A549 (cell line): Measurements from ENCODE around the gene TMEM54. TPM values are rescaled to one million over a fixed set of nuclear protein-coding genes. Genes with fewer than 3 reads are reported as not detected.
A peak's percentile ranks its signal among the peaks of the same experiment; 100 is the strongest.

Experiments
- ATAC-seq, 2 experiments: fragments of 200-7000 bp in 1 of 2; fragments of >200 bp in 1 of 2; cut with Nextera tagmentation in 1 of 2; cut with Tn5 transposase in 1 of 2; 3 replicates each; pipeline versions ENCODE4 v1.8.0 to v1.9.1; 2018 to 2020; ENCODE audit warnings: mild to moderate bottlenecking in 1 of 2, moderate library complexity in 1 of 2
- CTCF ChIA-PET: fragments of 300-600 bp; sonication (Branson Sonifier 250); formaldehyde crosslinking; extraction: SDS; loops from one replicate; lab custom pipeline; 2021; ENCODE audit warnings: antibody characterized with exemption, inconsistent platforms; lab: Yijun Ruan, JAX
- POLR2A ChIA-PET: fragments of 350-600 bp; formaldehyde crosslinking; extraction: SDS; loops from one replicate; lab custom pipeline; 2021; ENCODE audit warnings: antibody characterized with exemption, inconsistent platforms; lab: Yijun Ruan, JAX
- DNase-seq, 2 experiments: peaks; one replicate each; pipeline versions ENCODE4 v3.0.0 to v3.0.0-alpha.2; 2011 to 2016; ENCODE audit warnings: low read depth in 1 of 2, low spot score in 1 of 2
- FAIRE-seq: peaks from 2 replicates; lab custom pipeline; 2011; peaks lifted over from hg19 to GRCh38; lab: Jason Lieb, UNC
- H3K27ac ChIP-seq, 2 experiments: fragments of >200 bp; sonication (Bioruptor Twin); formaldehyde crosslinking; 3 replicates each; pipeline ENCODE4 v1.5.1; 2016 to 2017
- H3K4me1 ChIP-seq: fragments of >200 bp; sonication (Bioruptor Twin); formaldehyde crosslinking; 3 replicates; pipeline ENCODE4 v1.6.1; 2016
- H3K4me2 ChIP-seq: fragments of >200 bp; sonication (Bioruptor Twin); formaldehyde crosslinking; 3 replicates; pipeline ENCODE4 v1.6.1; 2016
- H3K4me3 ChIP-seq: fragments of >200 bp; sonication (Bioruptor Twin); formaldehyde crosslinking; 3 replicates; pipeline ENCODE4 v1.5.1; 2016
- H3K9me3 ChIP-seq: fragments of >200 bp; sonication (Bioruptor Twin); formaldehyde crosslinking; 3 replicates; pipeline ENCODE4 v1.6.1; 2016
- CBX2 ChIP-seq: fragments of 200-600 bp; sonication (generic); IDR thresholded peaks from 2 replicates; pipeline ENCODE4 v1.6.1; 2016; ENCODE audit warnings: low read depth, mild to moderate bottlenecking, borderline replicate concordance
- CBX8 ChIP-seq: fragments of 200-600 bp; sonication (generic); IDR thresholded peaks from 2 replicates; pipeline ENCODE4 v1.6.1; 2016
- CHD2 ChIP-seq: fragments of 150-350 bp; IDR thresholded peaks from 2 replicates; pipeline ENCODE4 v1.6.1; 2014; ENCODE audit warnings: low read length; ENCODE audit not compliant: partially characterized antibody
- CHD4 ChIP-seq: fragments of 200-600 bp; sonication (generic); IDR thresholded peaks from 2 replicates; pipeline ENCODE4 v1.6.1; 2016; ENCODE audit warnings: antibody characterized with exemption, mild to moderate bottlenecking, borderline replicate concordance
- EHF ChIP-seq: fragments of 250-450 bp; sonication (Bioruptor Pico); IDR thresholded peaks from 2 replicates; pipeline ENCODE4 v1.5.0; 2020; ENCODE audit warnings: mild to moderate bottlenecking
- EP300 ChIP-seq, 2 experiments: fragments of >200 bp; sonication (Bioruptor Twin); formaldehyde crosslinking; IDR thresholded peaks; 2 replicates in 1 of 2; 3 replicates in 1 of 2; pipeline ENCODE4 v1.6.1; 2016 to 2017
- ESRRA ChIP-seq: fragments of 150-350 bp; IDR thresholded peaks from 2 replicates; pipeline ENCODE4 v1.6.1; 2014; ENCODE audit warnings: mild to moderate bottlenecking, low read length, borderline replicate concordance
- FOSB ChIP-seq: fragments of 250-450 bp; sonication (Bioruptor Pico); IDR thresholded peaks from 2 replicates; pipeline ENCODE4 v1.5.0; 2020; ENCODE audit warnings: mild to moderate bottlenecking, moderate library complexity
- HEYL ChIP-seq: fragments of 250-450 bp; sonication (Bioruptor Pico); IDR thresholded peaks from 2 replicates; pipeline ENCODE4 v1.8.0; 2021; ENCODE audit warnings: mild to moderate bottlenecking, moderate library complexity
- HOXA7 ChIP-seq: fragments of 250-450 bp; sonication (Bioruptor Pico); IDR thresholded peaks from 2 replicates; pipeline ENCODE4 v1.5.0; 2020; ENCODE audit warnings: mild to moderate bottlenecking, moderate library complexity
- JUN ChIP-seq, 2 experiments: fragments of >200 bp; sonication (Bioruptor Twin); formaldehyde crosslinking; IDR thresholded peaks; 2 replicates in 1 of 2; 3 replicates in 1 of 2; pipeline ENCODE4 v1.6.1; 2016 to 2017
- JUNB ChIP-seq: fragments of >200 bp; sonication (Bioruptor Twin); formaldehyde crosslinking; IDR thresholded peaks from 2 replicates; pipeline ENCODE4 v1.6.1; 2016
- KDM1A ChIP-seq: fragments of 200-600 bp; sonication (generic); IDR thresholded peaks from 2 replicates; pipeline ENCODE4 v1.6.1; 2016; ENCODE audit warnings: low read depth, mild to moderate bottlenecking
- KDM5A ChIP-seq: fragments of 200-600 bp; sonication (generic); IDR thresholded peaks from 2 replicates; pipeline ENCODE4 v1.6.1; 2016; ENCODE audit warnings: antibody characterized with exemption, mild to moderate bottlenecking
- MAFK ChIP-seq: fragments of 450-650 bp; IDR thresholded peaks from 2 replicates; pipeline ENCODE4 v1.6.1; 2014; ENCODE audit not compliant: partially characterized antibody
- NFE2L2 ChIP-seq: fragments of 150-350 bp; conservative IDR thresholded peaks from 2 replicates; pipeline ENCODE4 v1.6.1; 2014; ENCODE audit warnings: low read length
- RAD21 ChIP-seq, 2 experiments: fragments of >200 bp in 1 of 2; sonication (Bioruptor Twin) in 1 of 2; formaldehyde crosslinking in 1 of 2; IDR thresholded peaks in 1 of 2; conservative IDR thresholded peaks in 1 of 2; 2 replicates in 1 of 2; 3 replicates in 1 of 2; pipeline ENCODE4 v1.6.1; 2012 to 2018; ENCODE audit warnings: inconsistent platforms in 1 of 2
- RCOR1 ChIP-seq: fragments of 150-350 bp; IDR thresholded peaks from 2 replicates; pipeline ENCODE4 v1.6.1; 2014; ENCODE audit warnings: antibody characterized with exemption, low read length, low read depth
- SMC3 ChIP-seq: fragments of >200 bp; sonication (Bioruptor Twin); formaldehyde crosslinking; IDR thresholded peaks from 3 replicates; pipeline ENCODE4 v1.6.1; 2018; ENCODE audit warnings: inconsistent platforms
- ZFP36 ChIP-seq: fragments of 450-650 bp; IDR thresholded peaks from 2 replicates; pipeline ENCODE4 v1.6.1; 2014; ENCODE audit warnings: borderline replicate concordance; ENCODE audit not compliant: partially characterized antibody
- ZNF302 ChIP-seq: fragments of 250-450 bp; sonication (Bioruptor Pico); IDR thresholded peaks from 2 replicates; pipeline ENCODE4 v1.9.0; 2021; ENCODE audit warnings: inconsistent platforms, mild to moderate bottlenecking, moderate library complexity
- WGBS: methylation state at CpG from one replicate; pipeline ENCODE4 v1.1.6; 2017; ENCODE audit errors: missing lambda C conversion rate; 5-methylcytosine and 5-hydroxymethylcytosine counted together
- polyA plus RNA-seq, 4 experiments: library from polyadenylated mRNA; depleted of rRNA in 3 of 4; stranded (reverse); fragments of >200 nt; fragmentation: RNase III in 1 of 4; extraction: RNeasy Plus Mini Kit Qiagen cat#74134 plus additional on column Dnase treatment in 1 of 4; gene quantifications; 2 replicates in 3 of 4; 3 replicates in 1 of 4; pipeline ENCODE4 v1.2.3, GENCODE V29; 2011 to 2017
- TF ChIP-seq, protein P1 (sequence below): IDR thresholded peaks from 2 replicates; pipeline ENCODE4 v1.6.1; 2012
- TF ChIP-seq, protein P2 (sequence below): fragments of 250-450 bp; sonication (Bioruptor Pico); IDR thresholded peaks from 2 replicates; pipeline ENCODE4 v1.5.0; 2021; ENCODE audit warnings: mild to moderate bottlenecking, moderate library complexity, borderline replicate concordance

Gene TMEM54
- polyA plus RNA-seq, 2 of the 4 experiments (the other 2 are of a cell fraction), result 22.1 to 29.7 TPM

DNA sequence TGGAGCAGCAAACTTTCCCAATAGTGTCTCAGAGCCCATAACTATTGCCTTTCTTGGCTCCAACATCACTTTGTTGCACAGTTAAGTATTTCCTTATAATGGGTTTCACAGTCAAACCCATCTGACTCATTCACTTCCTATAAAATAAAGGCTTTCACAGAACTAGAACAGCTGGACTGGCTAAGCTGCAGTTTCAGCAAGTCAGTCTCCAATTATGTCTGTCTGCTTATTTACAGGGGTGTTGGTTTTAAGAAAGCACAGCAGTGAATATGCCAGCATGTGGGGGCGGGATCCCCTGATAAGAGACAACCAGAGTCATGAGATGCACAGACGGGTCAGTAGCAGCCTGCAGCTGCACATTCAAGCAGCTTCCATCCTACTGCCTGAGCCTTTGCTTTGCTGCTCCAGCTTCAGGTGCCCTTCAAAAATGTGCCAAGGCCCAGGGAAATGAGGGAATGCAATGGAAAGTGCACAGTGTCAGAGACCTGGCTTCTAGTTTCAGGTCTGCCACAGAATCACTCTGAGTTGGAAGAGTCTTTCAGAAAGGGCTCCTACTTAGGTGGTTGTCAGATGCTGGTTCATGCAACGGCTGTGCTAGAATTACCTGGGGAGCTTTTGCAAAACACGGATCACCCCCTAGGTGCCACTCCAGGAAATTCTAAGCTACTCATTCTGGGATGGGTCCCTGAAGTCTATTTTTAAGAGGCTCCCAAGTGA is 38.6 kb upstream of the TMEM54 start (continued):
- TF ChIP-seq HOXA7, result no peak
- no peak for TF ChIP-seq ZFP36

DNA sequence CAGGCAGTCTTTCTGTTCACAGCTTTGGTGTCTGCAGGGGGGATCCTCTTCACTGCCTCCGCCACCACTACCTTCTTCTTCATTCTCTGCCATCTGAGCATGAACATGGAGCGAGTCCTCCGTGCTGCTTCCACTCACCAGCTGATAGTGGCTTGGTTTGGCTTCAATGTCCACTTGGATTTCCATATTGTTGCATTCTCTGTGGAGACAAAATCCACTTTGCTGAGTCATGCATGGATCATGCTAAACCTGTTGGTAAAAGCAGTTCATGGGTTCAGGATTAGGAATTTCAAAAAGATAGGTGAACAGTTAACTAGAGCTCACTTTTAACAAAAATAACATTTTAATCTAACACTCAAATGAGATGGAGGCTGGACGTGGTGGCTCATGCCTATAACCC is 35.9 kb upstream of the TMEM54 start:
- WGBS, result 95% methylated on average over 4 of the region's 4 CpGs
- ChIA-PET CTCF (interaction anchor here (1.7 to 2.2 kb wide), 3 partner anchors 70 to 119 kb away, joined by 5 to 7 read pairs (median 6); no protein-coding TSS in a partner anchor), POLR2A (no interaction called here)
- Histone ChIP-seq H3K4me2 (peak overlapping the region; percentile 14; the same call in 1 of the 3 replicates), H3K4me1 (peaks cover 53% of the 10 kb centered on the region), H3K9me3 (no peaks in the 10 kb centered on the region), H3K27ac (peak overlapping the region; percentile 57 to 84), H3K4me3 (no peak overlapping the region)
- TF ChIP-seq NFE2L2 (peak; percentile 69), SMC3 (no peak), MAFK (peak; percentile 78)
- FAIRE-seq, result no peak
- DNase-seq, result no peak
- ATAC-seq, result no peak

DNA sequence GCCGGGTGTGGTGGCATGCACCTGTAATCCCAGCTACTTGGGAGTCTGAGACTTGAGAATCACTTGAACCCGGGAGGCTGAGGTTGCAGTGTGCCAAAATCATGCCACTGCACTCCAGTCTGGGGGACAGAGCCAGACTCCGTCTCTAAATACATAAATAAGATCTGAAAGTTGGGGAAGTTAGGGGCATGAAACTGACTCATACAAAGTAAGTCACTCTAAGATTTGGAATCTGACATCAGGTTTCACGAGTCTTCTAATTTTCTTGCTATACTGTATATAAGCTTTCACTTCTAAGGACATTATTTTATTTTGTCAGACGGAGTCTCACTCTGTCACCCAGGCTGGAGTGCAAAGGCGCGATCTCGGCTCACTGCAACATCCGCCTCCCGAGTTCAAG is 33.3 kb upstream of the TMEM54 start:
- H3K4me3 ChIP-seq, result no peak overlapping the region
- TF ChIP-seq JUN (IDR thresholded peaks at IDR 0.05), result no peak
- TF ChIP-seq, protein P1, sequence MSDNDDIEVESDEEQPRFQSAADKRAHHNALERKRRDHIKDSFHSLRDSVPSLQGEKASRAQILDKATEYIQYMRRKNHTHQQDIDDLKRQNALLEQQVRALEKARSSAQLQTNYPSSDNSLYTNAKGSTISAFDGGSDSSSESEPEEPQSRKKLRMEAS, result no peak
- TF ChIP-seq JUNB, result no peak
- no peak for TF ChIP-seq EHF (CRISPR knock-in tag)
- no peak for TF ChIP-seq FOSB (CRISPR knock-in tag)
- no peak for TF ChIP-seq CHD2
- no peak for TF ChIP-seq KDM1A
- TF ChIP-seq RCOR1, result no peak
- no peak for TF ChIP-seq ESRRA
- TF ChIP-seq RAD21 (conservative IDR thresholded peaks at IDR 0.05 in 1 of 2, IDR thresholded peaks at IDR 0.05 in 1 of 2), result no peak
- no peak for TF ChIP-seq KDM5A
- no peak for TF ChIP-seq EP300 (IDR thresholded peaks at IDR 0.05)
- TF ChIP-seq, protein P2, sequence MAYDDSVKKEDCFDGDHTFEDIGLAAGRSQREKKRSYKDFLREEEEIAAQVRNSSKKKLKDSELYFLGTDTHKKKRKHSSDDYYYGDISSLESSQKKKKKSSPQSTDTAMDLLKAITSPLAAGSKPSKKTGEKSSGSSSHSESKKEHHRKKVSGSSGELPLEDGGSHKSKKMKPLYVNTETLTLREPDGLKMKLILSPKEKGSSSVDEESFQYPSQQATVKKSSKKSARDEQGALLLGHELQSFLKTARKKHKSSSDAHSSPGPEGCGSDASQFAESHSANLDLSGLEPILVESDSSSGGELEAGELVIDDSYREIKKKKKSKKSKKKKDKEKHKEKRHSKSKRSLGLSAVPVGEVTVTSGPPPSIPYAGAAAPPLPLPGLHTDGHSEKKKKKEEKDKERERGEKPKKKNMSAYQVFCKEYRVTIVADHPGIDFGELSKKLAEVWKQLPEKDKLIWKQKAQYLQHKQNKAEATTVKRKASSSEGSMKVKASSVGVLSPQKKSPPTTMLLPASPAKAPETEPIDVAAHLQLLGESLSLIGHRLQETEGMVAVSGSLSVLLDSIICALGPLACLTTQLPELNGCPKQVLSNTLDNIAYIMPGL (CRISPR knock-in tag), result no peak
- TF ChIP-seq ZNF302 (CRISPR knock-in tag), result no peak
- TF ChIP-seq NFE2L2, result no peak
- no peak for TF ChIP-seq CBX2
- no peak for TF ChIP-seq CHD4
- no peak for TF ChIP-seq HEYL
- no peak for TF ChIP-seq CBX8
- POLR2A ChIA-PET, result interaction anchor here (1.5 to 3.0 kb wide), 2 partner anchors 30 to 146 kb away, joined by 4 to 17 read pairs; partner anchors contain the start of genes AZIN2 and RNF19B
- 89% methylated on average over 10 of the region's 10 CpGs for WGBS
- H3K4me2 ChIP-seq, result peak overlapping the region; percentile 71
- peaks cover 40% of the 10 kb centered on the region for H3K4me1 ChIP-seq
- DNase-seq, result no peak
- FAIRE-seq, result no peak
- H3K9me3 ChIP-seq, result no peaks in the 10 kb centered on the region
- CTCF ChIA-PET, result interaction anchor here (0.6 to 7.3 kb wide), 21 partner anchors 9 to 414 kb away, joined by 3 to 97 read pairs (median 8); partner anchors contain the start of gene AZIN2
- no peak for ATAC-seq
- peak overlapping the region; percentile 77 to 86 for H3K27ac ChIP-seq
